GM19468 (cell line): ENCODE measurements around the gene GP1BB.

Source experiments
- ATAC-seq: cut with Tn5 transposase; IDR thresholded peaks from one replicate; pipeline ENCODE4 v1.9.1; 2021; ENCODE audit warnings: mild to moderate bottlenecking, moderate library complexity, moderate number of reproducible peaks; ENCODE audit not compliant: unreplicated experiment; ENCODE audit errors: extremely low read depth

GP1BB gene

GRCh38 chr22:19764299-19764593 is 40.9 kb downstream of the GP1BB start:
- ATAC-seq, result no peak

- ATAC-seq, result no peak
Observed at GRCh38 chr22:19764636-19765476, 41.5 kb downstream of the GP1BB start.

- no peak for ATAC-seq
Observed at GRCh38 chr22:19765477-19766239, 42.3 kb downstream of the GP1BB start.

GRCh38 chr22:19766240-19766510 is 42.8 kb downstream of the GP1BB start:
- no peak for ATAC-seq

- ATAC-seq, result no peak
Observed at GRCh38 chr22:19766511-19767426, 43.4 kb downstream of the GP1BB start.

GRCh38 chr22:19767427-19768341 is 44.3 kb downstream of the GP1BB start:
- no peak for ATAC-seq

- ATAC-seq, result no peak
Observed at GRCh38 chr22:19769393-19769715, 46.0 kb downstream of the GP1BB start.

GRCh38 chr22:19770349-19771220 is 47.2 kb downstream of the GP1BB start:
- no peak for ATAC-seq

- no peak for ATAC-seq
Observed at GRCh38 chr22:19772422-19772672, 49.0 kb downstream of the GP1BB start.

GRCh38 chr22:19772673-19773469 is 49.5 kb downstream of the GP1BB start:
- ATAC-seq, result no peak

- no peak for ATAC-seq
Observed at GRCh38 chr22:19773470-19774040, 50.2 kb downstream of the GP1BB start.
